Islet precursor cell (in vitro differentiated cells): ENCODE results near the gene GPR151.

Experiments
- DNase-seq: peaks from one replicate; pipeline ENCODE4 v3.0.0-alpha.2; 2018

The GPR151 gene

DNA sequence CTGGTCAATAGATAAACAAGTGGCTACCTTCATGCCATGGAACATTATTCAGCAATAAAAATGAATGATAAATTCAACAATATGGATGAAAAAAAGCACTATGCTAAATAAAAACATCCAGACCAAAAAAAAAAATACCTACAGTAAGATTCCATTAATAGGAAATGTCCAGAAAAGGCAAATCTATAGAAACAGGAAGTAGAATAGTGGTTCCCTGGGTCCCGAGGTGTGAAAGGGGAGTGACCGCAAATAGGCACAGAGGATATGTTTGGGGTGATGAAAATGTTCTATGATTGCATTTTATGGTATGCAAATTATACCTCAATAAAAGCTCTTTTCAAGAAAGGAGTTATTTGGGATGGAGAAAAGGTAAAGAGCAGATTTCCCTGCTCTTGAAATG is 3.6 kb upstream of the GPR151 start:
- DNase-seq: no peak

- no peak for DNase-seq
These were observed 378 bp downstream of the GPR151 start for GRCh38 chr5:146515473-146516150.

DNA sequence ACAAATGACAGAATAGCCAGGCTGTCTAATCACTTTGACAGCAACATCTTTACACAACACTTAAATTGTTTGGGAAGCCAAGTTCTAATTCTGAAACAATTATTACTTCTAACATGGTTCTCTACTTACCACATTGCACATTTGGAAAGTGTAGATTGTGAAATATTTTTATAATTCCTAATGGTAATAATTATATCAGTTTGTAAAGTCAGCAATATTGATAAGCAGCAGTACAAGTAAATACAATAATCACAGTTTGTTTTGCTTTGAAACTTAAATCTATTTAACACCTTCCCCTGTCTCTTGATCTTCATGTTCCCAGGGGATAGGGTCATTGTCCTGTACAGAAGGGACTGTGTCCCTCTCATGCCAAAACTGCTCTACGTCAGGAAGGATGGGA is 1.4 kb downstream of the GPR151 start:
- no peak for DNase-seq

DNA sequence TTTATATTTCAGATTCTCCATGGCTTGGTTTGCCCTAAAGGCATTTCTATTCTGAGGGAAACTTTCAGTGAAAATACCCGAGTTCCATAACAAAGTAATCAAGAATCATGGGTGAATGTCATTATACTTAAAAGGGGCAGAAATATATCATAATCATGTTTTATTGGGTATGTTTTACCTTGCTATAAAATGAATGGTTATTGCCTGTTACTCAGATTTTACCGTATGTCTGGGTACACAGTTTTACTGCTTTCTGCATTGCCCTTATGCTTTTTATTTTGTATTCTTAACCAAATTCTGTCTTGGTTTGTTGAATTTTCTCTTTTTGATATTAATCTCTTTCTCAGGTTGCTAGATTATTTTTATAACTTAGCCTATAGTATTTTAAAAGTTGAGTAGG is 2.5 kb downstream of the GPR151 start:
- no peak for DNase-seq

DNA sequence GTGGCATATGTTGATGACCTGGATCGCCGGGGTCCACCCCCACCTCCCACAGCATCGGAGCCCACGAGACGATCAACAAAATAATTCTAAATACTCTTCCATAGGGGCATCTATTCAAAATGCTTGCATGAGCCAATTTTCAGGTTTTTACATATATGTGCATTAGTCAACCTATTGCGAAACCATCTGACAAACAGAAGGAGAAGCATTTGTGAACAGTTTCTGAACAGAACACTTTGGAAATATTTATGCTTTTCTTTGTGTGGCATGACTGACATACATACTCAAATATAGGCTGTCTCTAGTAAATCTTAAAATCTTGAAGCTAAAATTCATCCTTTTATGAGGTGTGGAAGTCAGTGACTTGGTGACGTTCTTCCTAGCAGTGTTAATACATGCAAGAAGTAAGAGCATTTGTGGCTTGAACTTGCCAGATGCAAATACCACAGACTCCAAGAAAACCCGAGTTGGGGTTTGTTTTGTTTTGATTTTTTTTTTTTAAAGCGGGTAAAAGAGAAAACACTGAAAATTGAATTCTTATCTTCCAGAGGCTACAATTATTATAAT is 5.3 kb downstream of the GPR151 start:
- no peak for DNase-seq

GRCh38 chr5:146507428-146507827 is 8.6 kb downstream of the GPR151 start:
- no peak for DNase-seq

- DNase-seq: no peak
These were observed 16.3 kb downstream of the GPR151 start for GRCh38 chr5:146499680-146500079.

- DNase-seq: no peak
These were observed 21.3 kb downstream of the GPR151 start for GRCh38 chr5:146494656-146495055.

DNA sequence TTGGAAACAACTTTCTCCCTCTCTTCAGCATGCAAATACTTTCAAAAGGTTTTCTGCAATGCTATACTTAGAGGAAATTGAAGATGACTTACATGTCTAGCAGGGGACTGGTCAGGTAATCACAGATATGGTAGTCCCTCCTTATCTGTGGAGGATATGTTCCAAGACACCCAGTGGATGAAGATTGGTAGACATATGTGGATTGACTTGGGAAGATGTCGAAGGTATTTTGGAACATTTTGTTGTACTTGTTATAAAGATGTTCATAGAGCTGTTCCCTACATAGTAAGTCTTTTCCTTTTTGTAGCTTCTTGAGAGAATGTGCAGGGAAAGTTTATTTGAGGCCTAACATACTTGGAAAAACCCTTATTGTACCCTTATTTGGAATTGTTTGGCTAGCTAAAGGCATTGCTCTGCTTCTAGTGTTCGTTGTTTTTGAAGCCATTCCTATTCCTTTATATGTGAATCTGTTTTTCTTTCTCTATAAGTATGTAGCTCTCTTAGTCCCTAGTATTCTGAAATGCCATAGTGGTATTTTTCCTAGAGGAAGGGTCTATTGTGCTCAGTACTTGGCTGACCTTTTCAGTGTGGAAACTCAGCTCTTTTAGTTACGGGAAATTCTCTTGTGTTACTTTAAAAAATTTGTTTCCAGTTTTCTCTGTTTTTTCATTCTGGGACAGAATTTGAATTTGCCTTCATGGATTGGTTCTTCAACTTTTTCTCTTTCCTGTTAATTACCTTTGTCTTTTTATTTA is 25.7 kb downstream of the GPR151 start:
- no peak for DNase-seq

DNA sequence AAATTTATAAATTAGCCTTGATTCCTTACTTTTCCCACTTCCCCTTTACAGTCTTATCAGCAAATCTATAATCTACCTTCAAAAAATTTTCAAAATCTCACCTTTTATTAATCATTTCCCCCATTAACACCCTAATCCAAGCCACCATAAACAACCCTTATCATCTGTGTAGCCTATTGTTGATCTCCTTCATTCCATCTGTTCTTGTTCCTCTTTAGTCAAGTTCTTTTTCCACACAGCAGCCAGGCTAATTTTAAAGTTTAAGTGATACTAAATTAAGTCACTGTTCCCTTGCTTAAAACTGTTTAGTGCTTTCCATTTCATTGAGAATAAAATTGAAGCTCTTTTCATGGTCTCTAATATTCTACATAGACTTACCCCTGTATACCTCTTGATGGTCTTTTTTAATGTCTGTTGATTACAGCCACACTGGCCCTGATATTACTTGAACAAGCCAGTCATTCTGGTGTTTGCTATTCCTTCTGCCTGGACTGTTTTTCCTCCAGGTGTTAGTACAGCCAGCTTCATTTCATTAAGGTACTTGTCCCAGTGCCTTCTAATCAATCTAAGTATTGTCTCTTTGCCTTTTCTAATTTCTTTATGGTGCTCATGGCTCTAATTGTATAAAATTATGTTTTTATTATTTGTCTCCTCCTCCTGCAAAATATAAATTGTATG is 31.1 kb downstream of the GPR151 start:
- DNase-seq: no peak

- no peak for DNase-seq
These were observed 33.2 kb downstream of the GPR151 start for GRCh38 chr5:146482775-146483174.

- no peak for DNase-seq
These were observed 40.1 kb downstream of the GPR151 start for GRCh38 chr5:146475906-146476305.

GRCh38 chr5:146475190-146475780 is 40.7 kb downstream of the GPR151 start:
- DNase-seq: no peak

GRCh38 chr5:146474065-146474464 is 41.9 kb downstream of the GPR151 start:
- no peak for DNase-seq

GRCh38 chr5:146467760-146468159 is 48.2 kb downstream of the GPR151 start:
- no peak for DNase-seq

- no peak for DNase-seq
These were observed 49.3 kb downstream of the GPR151 start for GRCh38 chr5:146466521-146467349.

- no peak for DNase-seq
These were observed 52.5 kb downstream of the GPR151 start for GRCh38 chr5:146463446-146463845.
